ENCODE data around the gene C5. TPM values are rescaled to one million over a fixed set of nuclear protein-coding genes. Genes with fewer than 3 reads are reported as not detected.

C5 gene
- total RNA-seq, 1 donor: 13.8 TPM

GRCh38 chr9:121009650-121010049 is 40.4 kb downstream of the C5 start:
- TF ChIP-seq CTCF (IDR thresholded peaks at IDR 0.05; ENCODE audit: insufficient read depth, low read length): no peak
- DNase-seq (ENCODE audit: low read depth): no peak

GRCh38 chr9:120999317-120999716 is 50.8 kb downstream of the C5 start:
- TF ChIP-seq CTCF (IDR thresholded peaks at IDR 0.05; ENCODE audit: insufficient read depth, low read length): no peak
- no peak for DNase-seq (ENCODE audit: low read depth)
- H3K4me3 ChIP-seq (ENCODE audit: low read depth, low read length): no peak overlapping the region

More at GRCh38 chr9:121009650-121010049, 40.4 kb downstream of the C5 start:
- no peak overlapping the region for H3K4me3 ChIP-seq (ENCODE audit: low read depth, low read length)

- no peak for TF ChIP-seq CTCF (IDR thresholded peaks at IDR 0.05; ENCODE audit: insufficient read depth, low read length)
- H3K4me3 ChIP-seq (ENCODE audit: low read depth, low read length): no peak overlapping the region
- no peak for DNase-seq (ENCODE audit: low read depth)
Observed at GRCh38 chr9:120998111-120998510, 52.0 kb downstream of the C5 start.

- no peak for TF ChIP-seq CTCF (IDR thresholded peaks at IDR 0.05; ENCODE audit: insufficient read depth, low read length)
- no peak for DNase-seq (ENCODE audit: low read depth)
- H3K4me3 ChIP-seq (ENCODE audit: low read depth, low read length): no peak overlapping the region
Observed at GRCh38 chr9:120997502-120997901, 52.6 kb downstream of the C5 start.

- no peak overlapping the region for H3K4me3 ChIP-seq (ENCODE audit: low read depth, low read length)
- no peak for DNase-seq (ENCODE audit: low read depth)
- TF ChIP-seq CTCF (IDR thresholded peaks at IDR 0.05; ENCODE audit: insufficient read depth, low read length): no peak
Observed at GRCh38 chr9:120996409-120996808, 53.7 kb downstream of the C5 start.

GRCh38 chr9:120989065-120989464 is 61.0 kb downstream of the C5 start:
- no peak overlapping the region for H3K4me3 ChIP-seq (ENCODE audit: low read depth, low read length)

More at GRCh38 chr9:120989065-120989464, 61.0 kb downstream of the C5 start:
- no peak for DNase-seq (ENCODE audit: low read depth)
- no peak for TF ChIP-seq CTCF (IDR thresholded peaks at IDR 0.05; ENCODE audit: insufficient read depth, low read length)
